Measurements from ENCODE around the gene FOXL3. TPM values are rescaled to one million over a fixed set of nuclear protein-coding genes. Genes with fewer than 3 reads are reported as not detected.
"Not testable (repeated sequence)": the region's sequence is repeated elsewhere in the genome, so short reads cannot be mapped to it uniquely, and the experiment has no call there.

The FOXL3 gene
- total RNA-seq, 1 experiment from 2014 or later: not detected

DNA sequence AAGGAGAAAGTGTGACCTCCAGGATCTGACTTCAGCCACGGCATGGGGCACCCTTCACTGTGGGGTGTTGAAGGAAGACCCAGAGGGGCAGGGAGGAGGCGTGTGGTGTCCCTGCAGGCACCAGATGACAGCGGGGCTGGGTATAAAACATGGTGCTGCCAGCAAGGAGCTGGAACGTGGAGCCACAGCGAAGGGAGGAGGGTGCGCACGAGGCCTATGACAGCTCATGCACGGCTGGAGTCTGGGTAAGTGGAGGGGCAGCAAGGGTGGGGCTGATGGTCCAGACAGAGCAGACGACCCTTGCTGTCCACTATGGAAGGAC is 27.8 kb upstream of the FOXL3 start:
- H3K79me2 ChIP-seq (ENCODE audit: low read depth): no peaks in the 10 kb centered on the region
- H4K20me1 ChIP-seq (ENCODE audit: insufficient read depth): no peaks in the 10 kb centered on the region
- H3F3A ChIP-seq (ENCODE audit: insufficient read depth, low read depth): peaks cover 20% of the 10 kb centered on the region
- no peak overlapping the region for H3K27ac ChIP-seq
- H3K36me3 ChIP-seq (ENCODE audit: low read depth): no peaks in the 10 kb centered on the region
- no peak overlapping the region for H3K4me2 ChIP-seq
- intact Hi-C loops (cut with micrococcal nuclease; ENCODE audit: unreplicated experiment): no loop called here
- ChIA-PET POLR2A (ENCODE audit: unreplicated experiment) (no interaction called here), CTCF (no interaction called here)
- TF ChIP-seq, protein P1, sequence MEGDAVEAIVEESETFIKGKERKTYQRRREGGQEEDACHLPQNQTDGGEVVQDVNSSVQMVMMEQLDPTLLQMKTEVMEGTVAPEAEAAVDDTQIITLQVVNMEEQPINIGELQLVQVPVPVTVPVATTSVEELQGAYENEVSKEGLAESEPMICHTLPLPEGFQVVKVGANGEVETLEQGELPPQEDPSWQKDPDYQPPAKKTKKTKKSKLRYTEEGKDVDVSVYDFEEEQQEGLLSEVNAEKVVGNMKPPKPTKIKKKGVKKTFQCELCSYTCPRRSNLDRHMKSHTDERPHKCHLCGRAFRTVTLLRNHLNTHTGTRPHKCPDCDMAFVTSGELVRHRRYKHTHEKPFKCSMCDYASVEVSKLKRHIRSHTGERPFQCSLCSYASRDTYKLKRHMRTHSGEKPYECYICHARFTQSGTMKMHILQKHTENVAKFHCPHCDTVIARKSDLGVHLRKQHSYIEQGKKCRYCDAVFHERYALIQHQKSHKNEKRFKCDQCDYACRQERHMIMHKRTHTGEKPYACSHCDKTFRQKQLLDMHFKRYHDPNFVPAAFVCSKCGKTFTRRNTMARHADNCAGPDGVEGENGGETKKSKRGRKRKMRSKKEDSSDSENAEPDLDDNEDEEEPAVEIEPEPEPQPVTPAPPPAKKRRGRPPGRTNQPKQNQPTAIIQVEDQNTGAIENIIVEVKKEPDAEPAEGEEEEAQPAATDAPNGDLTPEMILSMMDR (conservative IDR thresholded peaks at IDR 0.05): no peak
- no peak for TF ChIP-seq EZH2 (IDR thresholded peaks at IDR 0.05; ENCODE audit: low read depth)
- no peak overlapping the region for H3K4me3 ChIP-seq
- DNase-seq: no peak
- no peaks in the 10 kb centered on the region for H3K27me3 ChIP-seq (ENCODE audit: insufficient read depth, low read depth)
- H3K4me1 ChIP-seq (replicated peaks; ENCODE audit: insufficient read depth): 0 out of 2 replicates have a peak, but pooled peaks cover 7% of the 10 kb centered on the region
- peaks cover 15% of the 10 kb centered on the region for H3K9me3 ChIP-seq (ENCODE audit: insufficient read depth, low read depth)
- BruUV-seq (replicated peaks): no TSS peak
- H3K9me2 ChIP-seq (ENCODE audit: insufficient read depth): no peaks in the 10 kb centered on the region
- H2AFZ ChIP-seq: no peak overlapping the region

DNA sequence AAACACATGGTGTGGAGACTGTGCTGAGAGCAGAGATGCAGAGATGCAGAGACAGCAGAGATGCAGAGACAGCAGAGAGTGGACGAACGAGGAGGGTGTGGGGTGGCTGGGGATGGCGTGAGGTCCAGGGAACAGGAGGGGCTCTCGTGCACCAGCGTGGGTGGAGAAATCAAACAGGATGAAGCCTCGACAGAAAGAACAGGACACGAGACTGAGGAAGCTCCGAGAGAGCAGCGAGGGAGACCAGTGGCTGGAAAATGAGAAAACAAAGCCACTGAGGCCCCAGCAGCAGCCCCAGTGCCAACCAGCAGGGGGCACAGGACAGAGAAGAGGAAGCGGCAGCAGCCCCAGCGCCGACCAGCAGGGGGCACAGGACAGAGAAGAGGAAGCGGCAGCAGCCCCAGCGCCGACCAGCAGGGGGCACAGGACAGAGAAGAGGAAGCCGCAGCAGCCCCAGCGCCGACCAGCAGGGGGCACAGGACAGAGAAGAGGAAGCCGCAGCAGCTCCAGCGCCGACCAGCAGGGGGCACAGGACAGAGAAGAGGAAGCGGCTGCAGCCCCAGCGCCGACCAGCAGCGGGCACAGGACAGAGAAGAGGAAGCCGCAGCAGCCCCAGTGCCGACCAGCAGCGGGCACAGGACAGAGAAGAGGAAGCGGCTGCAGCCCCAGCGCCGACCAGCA is 27.2 kb upstream of the FOXL3 start:
- H3F3A ChIP-seq (ENCODE audit: insufficient read depth, low read depth): peaks cover 22% of the 10 kb centered on the region
- peaks cover 15% of the 10 kb centered on the region for H3K9me3 ChIP-seq (ENCODE audit: insufficient read depth, low read depth)
- POLR2A ChIA-PET (ENCODE audit: unreplicated experiment); H3K4me3 ChIP-seq; H3K79me2 ChIP-seq (ENCODE audit: low read depth); H3K27me3 ChIP-seq (ENCODE audit: insufficient read depth, low read depth); H3K36me3 ChIP-seq (ENCODE audit: low read depth); H3K27ac ChIP-seq; H2AFZ ChIP-seq; H3K9me2 ChIP-seq (ENCODE audit: insufficient read depth); BruUV-seq (replicated peaks); DNase-seq; CTCF ChIA-PET; intact Hi-C loops (cut with micrococcal nuclease; ENCODE audit: unreplicated experiment); H3K4me2 ChIP-seq; H4K20me1 ChIP-seq (ENCODE audit: insufficient read depth); H3K4me1 ChIP-seq (replicated peaks; ENCODE audit: insufficient read depth): not testable (repeated sequence)
- TF ChIP-seq, protein P1 (conservative IDR thresholded peaks at IDR 0.05): peak; percentile 51; the same call in 1 of the 2 replicates

DNA sequence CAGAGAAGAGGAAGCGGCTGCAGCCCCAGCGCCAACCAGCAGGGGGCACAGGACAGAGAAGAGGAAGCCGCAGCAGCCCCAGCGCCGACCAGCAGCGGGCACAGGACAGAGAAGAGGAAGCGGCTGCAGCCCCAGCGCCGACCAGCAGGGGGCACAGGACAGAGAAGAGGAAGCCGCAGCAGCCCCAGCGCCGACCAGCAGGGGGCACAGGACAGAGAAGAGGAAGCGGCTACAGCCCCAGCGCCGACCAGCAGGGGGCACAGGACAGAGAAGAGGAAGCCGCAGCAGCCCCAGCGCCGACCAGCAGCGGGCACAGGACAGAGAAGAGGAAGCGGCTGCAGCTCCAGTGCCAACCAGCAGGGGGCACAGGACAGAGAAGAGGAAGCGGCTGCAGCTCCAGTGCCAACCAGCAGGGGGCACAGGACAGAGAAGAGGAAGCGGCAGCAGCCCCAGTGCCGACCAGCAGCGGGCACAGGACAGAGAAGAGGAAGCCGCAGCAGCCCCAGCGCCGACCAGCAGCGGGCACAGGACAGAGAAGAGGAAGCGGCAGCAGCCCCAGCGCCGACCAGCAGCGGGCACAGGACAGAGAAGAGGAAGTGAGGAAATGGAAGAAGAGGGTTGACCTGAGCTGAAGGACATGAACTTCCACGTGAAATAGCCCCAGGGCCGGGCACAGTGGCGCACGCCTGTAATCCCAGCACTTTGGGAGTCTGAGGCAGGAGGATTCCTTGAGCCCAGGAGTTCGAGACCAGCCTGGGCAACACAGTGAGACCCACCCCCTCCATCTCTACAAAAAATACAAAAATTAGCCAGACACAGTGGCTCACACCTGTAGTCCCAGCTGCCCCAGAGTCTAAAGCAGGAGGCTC is 26.3 kb upstream of the FOXL3 start:
- H3K4me3 ChIP-seq; DNase-seq; H2AFZ ChIP-seq; H3K36me3 ChIP-seq (ENCODE audit: low read depth); H3K27me3 ChIP-seq (ENCODE audit: insufficient read depth, low read depth); H3K27ac ChIP-seq; H3K9me2 ChIP-seq (ENCODE audit: insufficient read depth); POLR2A ChIA-PET (ENCODE audit: unreplicated experiment); H3K4me1 ChIP-seq (replicated peaks; ENCODE audit: insufficient read depth); H3K79me2 ChIP-seq (ENCODE audit: low read depth); BruUV-seq (replicated peaks); H4K20me1 ChIP-seq (ENCODE audit: insufficient read depth); H3K4me2 ChIP-seq; intact Hi-C loops (cut with micrococcal nuclease; ENCODE audit: unreplicated experiment); CTCF ChIA-PET: not testable (repeated sequence)
- Histone ChIP-seq H3F3A (ENCODE audit: insufficient read depth, low read depth) (peaks cover 28% of the 10 kb centered on the region), H3K9me3 (ENCODE audit: insufficient read depth, low read depth) (peaks cover 15% of the 10 kb centered on the region)
- TF ChIP-seq, protein P1 (conservative IDR thresholded peaks at IDR 0.05): peak; percentile 58; the same call in 1 of the 2 replicates

Data from PC-9 (cell line).